ENCODE data around the gene RERG.

RERG gene

DNA sequence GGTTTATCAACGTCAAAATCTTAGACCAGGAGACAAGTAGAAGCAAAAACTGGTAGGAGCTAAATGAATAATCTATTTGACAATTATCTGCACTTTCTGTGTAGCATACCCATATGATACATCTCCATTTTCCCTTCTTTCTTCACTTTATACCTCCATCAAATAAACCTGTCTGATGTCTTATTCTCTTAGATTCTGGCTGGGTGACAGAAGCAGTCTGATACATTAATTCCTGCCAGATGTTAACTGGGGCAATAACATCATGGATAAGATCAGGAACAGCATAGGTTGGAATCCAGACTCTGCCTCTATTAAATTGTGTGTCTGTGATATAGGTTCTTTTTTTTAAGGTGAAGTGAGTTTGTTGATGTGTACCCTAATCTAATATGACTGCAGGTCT lies 11.7 kb upstream of the RERG start:
- Histone ChIP-seq H3K9me2 (replicated peaks; ENCODE audit: insufficient read depth, low read length) (no peaks in the 10 kb centered on the region), H3K27ac (ENCODE audit: low read length) (no peak overlapping the region), H3K4me2 (ENCODE audit: low read depth, low read length) (no peak overlapping the region), H3F3A (ENCODE audit: insufficient read depth, low read length) (no peaks in the 10 kb centered on the region), H3K4me3 (ENCODE audit: low read length) (no peak overlapping the region), H3K36me3 (replicated peaks; ENCODE audit: insufficient read depth, low read length) (no peaks in the 10 kb centered on the region), H3K9ac (ENCODE audit: low read length) (no peak overlapping the region), H3K79me2 (ENCODE audit: low read length) (no peaks in the 10 kb centered on the region), H4K20me1 (ENCODE audit: insufficient read depth, low read length) (no peaks in the 10 kb centered on the region), H3K27me3 (replicated peaks; ENCODE audit: insufficient read depth, low read length) (no peaks in the 10 kb centered on the region), H3K4me1 (ENCODE audit: low read length) (no peaks in the 10 kb centered on the region), H2AFZ (ENCODE audit: low read length) (no peak overlapping the region), H3K9me3 (replicated peaks; ENCODE audit: insufficient read depth, low read length) (no peaks in the 10 kb centered on the region)
- no peak for DNase-seq
- no peak for TF ChIP-seq EZH2 (optimal IDR thresholded peaks at IDR 0.05; ENCODE audit: low read depth, low read length)
- no peak for TF ChIP-seq EZH2phosphoT487 (IDR thresholded peaks at IDR 0.05; ENCODE audit: low read length)
- TF ChIP-seq, protein P1, sequence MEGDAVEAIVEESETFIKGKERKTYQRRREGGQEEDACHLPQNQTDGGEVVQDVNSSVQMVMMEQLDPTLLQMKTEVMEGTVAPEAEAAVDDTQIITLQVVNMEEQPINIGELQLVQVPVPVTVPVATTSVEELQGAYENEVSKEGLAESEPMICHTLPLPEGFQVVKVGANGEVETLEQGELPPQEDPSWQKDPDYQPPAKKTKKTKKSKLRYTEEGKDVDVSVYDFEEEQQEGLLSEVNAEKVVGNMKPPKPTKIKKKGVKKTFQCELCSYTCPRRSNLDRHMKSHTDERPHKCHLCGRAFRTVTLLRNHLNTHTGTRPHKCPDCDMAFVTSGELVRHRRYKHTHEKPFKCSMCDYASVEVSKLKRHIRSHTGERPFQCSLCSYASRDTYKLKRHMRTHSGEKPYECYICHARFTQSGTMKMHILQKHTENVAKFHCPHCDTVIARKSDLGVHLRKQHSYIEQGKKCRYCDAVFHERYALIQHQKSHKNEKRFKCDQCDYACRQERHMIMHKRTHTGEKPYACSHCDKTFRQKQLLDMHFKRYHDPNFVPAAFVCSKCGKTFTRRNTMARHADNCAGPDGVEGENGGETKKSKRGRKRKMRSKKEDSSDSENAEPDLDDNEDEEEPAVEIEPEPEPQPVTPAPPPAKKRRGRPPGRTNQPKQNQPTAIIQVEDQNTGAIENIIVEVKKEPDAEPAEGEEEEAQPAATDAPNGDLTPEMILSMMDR (IDR thresholded peaks at IDR 0.05; ENCODE audit: low read length) = no peak

DNA sequence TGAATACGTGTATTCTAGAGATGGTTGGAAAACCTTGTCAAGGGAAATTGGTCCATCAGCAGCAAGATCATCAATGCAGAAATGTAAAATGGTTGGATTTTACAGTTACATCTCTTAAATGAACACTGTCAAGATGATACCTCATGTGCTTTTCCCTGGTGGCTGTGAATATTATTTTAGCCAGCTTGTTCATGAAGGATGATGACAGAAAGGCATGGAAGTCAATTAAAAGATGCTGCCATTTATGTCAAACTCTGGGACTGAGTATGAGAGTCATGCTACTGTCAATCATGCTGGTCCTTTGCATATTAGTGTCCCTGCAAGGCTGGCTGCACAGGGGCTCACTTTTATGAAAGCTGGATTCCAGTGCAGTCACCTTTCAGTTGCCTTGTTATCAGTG lies 10.3 kb upstream of the RERG start:
- Histone ChIP-seq H3K4me2 (ENCODE audit: low read depth, low read length) (no peak overlapping the region), H4K20me1 (ENCODE audit: insufficient read depth, low read length) (no peaks in the 10 kb centered on the region), H3K4me3 (ENCODE audit: low read length) (no peak overlapping the region), H3K9ac (ENCODE audit: low read length) (no peak overlapping the region), H3K4me1 (ENCODE audit: low read length) (no peaks in the 10 kb centered on the region), H3K9me3 (replicated peaks; ENCODE audit: insufficient read depth, low read length) (no peaks in the 10 kb centered on the region), H3K36me3 (replicated peaks; ENCODE audit: insufficient read depth, low read length) (no peaks in the 10 kb centered on the region), H3F3A (ENCODE audit: insufficient read depth, low read length) (no peaks in the 10 kb centered on the region), H3K27ac (ENCODE audit: low read length) (no peak overlapping the region), H3K27me3 (replicated peaks; ENCODE audit: insufficient read depth, low read length) (no peaks in the 10 kb centered on the region), H3K79me2 (ENCODE audit: low read length) (no peaks in the 10 kb centered on the region), H2AFZ (ENCODE audit: low read length) (no peak overlapping the region), H3K9me2 (replicated peaks; ENCODE audit: insufficient read depth, low read length) (no peaks in the 10 kb centered on the region)
- no peak for TF ChIP-seq EZH2phosphoT487 (IDR thresholded peaks at IDR 0.05; ENCODE audit: low read length)
- TF ChIP-seq, protein P1 (IDR thresholded peaks at IDR 0.05; ENCODE audit: low read length) = no peak
- TF ChIP-seq EZH2 (optimal IDR thresholded peaks at IDR 0.05; ENCODE audit: low read depth, low read length) = no peak
- no peak for DNase-seq

DNA sequence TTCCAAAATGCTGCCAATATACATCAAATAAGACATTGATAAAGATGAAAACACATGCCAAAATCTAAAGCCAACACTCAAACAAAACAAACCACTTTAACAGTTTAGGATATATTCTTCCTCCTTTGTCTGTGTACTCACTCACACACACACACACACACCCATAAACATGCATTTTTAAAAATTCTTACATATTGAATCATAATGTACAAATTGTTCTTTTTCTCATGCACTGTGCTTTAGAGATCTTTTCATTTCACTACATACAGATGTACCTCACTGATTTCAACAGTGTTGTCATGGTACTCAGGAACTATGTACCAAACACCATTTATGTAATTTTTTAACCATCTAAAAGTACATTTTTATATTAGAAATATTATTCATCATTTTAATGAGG lies 9.5 kb upstream of the RERG start:
- no peak for DNase-seq
- no peaks in the 10 kb centered on the region for H3K27me3 ChIP-seq (replicated peaks; ENCODE audit: insufficient read depth, low read length)

More for the DNA sequence above, 9.5 kb upstream of the RERG start:
- no peak overlapping the region for H3K4me2 ChIP-seq (ENCODE audit: low read depth, low read length)
- H3K9ac ChIP-seq (ENCODE audit: low read length) = no peak overlapping the region
- no peak for TF ChIP-seq EZH2 (optimal IDR thresholded peaks at IDR 0.05; ENCODE audit: low read depth, low read length)
- TF ChIP-seq, protein P1 (IDR thresholded peaks at IDR 0.05; ENCODE audit: low read length) = no peak
- TF ChIP-seq EZH2phosphoT487 (IDR thresholded peaks at IDR 0.05; ENCODE audit: low read length) = no peak
- H3F3A ChIP-seq (ENCODE audit: insufficient read depth, low read length) = no peaks in the 10 kb centered on the region
- H4K20me1 ChIP-seq (ENCODE audit: insufficient read depth, low read length) = no peaks in the 10 kb centered on the region
- H3K4me3 ChIP-seq (ENCODE audit: low read length) = no peak overlapping the region
- H3K36me3 ChIP-seq (replicated peaks; ENCODE audit: insufficient read depth, low read length) = no peaks in the 10 kb centered on the region
- H3K4me1 ChIP-seq (ENCODE audit: low read length) = no peaks in the 10 kb centered on the region; the same call in 1 of the 2 replicates
- no peaks in the 10 kb centered on the region for H3K79me2 ChIP-seq (ENCODE audit: low read length)
- H3K27ac ChIP-seq (ENCODE audit: low read length) = no peak overlapping the region
- H2AFZ ChIP-seq (ENCODE audit: low read length) = no peak overlapping the region
- no peaks in the 10 kb centered on the region for H3K9me2 ChIP-seq (replicated peaks; ENCODE audit: insufficient read depth, low read length)
- H3K9me3 ChIP-seq (replicated peaks; ENCODE audit: insufficient read depth, low read length) = no peaks in the 10 kb centered on the region
